ENCODE results near the gene LRRC43. TPM values are rescaled to one million over a fixed set of nuclear protein-coding genes. Genes with fewer than 3 reads are reported as not detected.

LRRC43 gene
- polyA plus RNA-seq (ENCODE audit: insufficient read length) = 6.8 TPM
- long read RNA-seq, donor 1 = 0 reads
- long read RNA-seq, donor 2 = 0 reads
- long read RNA-seq, donor 3, partial matches to known transcripts = 0 of 1 reads
- long read RNA-seq, donor 3, other reads (novel, unspliced or antisense) = 0 of 1 reads
- long read RNA-seq, donor 4 = 0 reads
- long read RNA-seq, donor 5 = 0 reads
- long read RNA-seq, donor 6, partial matches to known transcripts = 0 of 1 reads
- long read RNA-seq, donor 6, other reads (novel, unspliced or antisense) = 0 of 1 reads
- long read RNA-seq, donor 7 = 0 reads
- long read RNA-seq, donor 8 = 0 reads

- peak; percentile 65 for DNase-seq
These were observed at the start of gene LRRC43 for GRCh38 chr12:122182887-122183587. LRRC43 (plus strand) TSS chr12:122183123; CDS start chr12:122183145, 22 bp downstream.

GRCh38 chr12:122133192-122133950 is 49.6 kb upstream of the LRRC43 start:
- DNase-seq = no peak

GRCh38 chr12:122135437-122136031 is 47.4 kb upstream of the LRRC43 start:
- DNase-seq = no peak

- DNase-seq = no peak
These were observed 45.7 kb upstream of the LRRC43 start for GRCh38 chr12:122137229-122137628.

- no peak for DNase-seq
These were observed 45.2 kb upstream of the LRRC43 start for GRCh38 chr12:122137681-122138080.

- DNase-seq = no peak
These were observed 44.7 kb upstream of the LRRC43 start for GRCh38 chr12:122138181-122138580.

- DNase-seq = no peak
These were observed 44.3 kb upstream of the LRRC43 start for GRCh38 chr12:122138616-122139015.

GRCh38 chr12:122139266-122139665 is 43.7 kb upstream of the LRRC43 start:
- DNase-seq = no peak

GRCh38 chr12:122139941-122140340 is 43.0 kb upstream of the LRRC43 start:
- no peak for DNase-seq

- no peak for DNase-seq
These were observed 42.3 kb upstream of the LRRC43 start for GRCh38 chr12:122140467-122141257.

GRCh38 chr12:122141911-122142725 is 40.8 kb upstream of the LRRC43 start:
- DNase-seq = no peak

- no peak for DNase-seq
These were observed 40.1 kb upstream of the LRRC43 start for GRCh38 chr12:122142857-122143256.

GRCh38 chr12:122144885-122145284 is 38.0 kb upstream of the LRRC43 start:
- no peak for DNase-seq

GRCh38 chr12:122145505-122146330 is 37.2 kb upstream of the LRRC43 start:
- no peak for DNase-seq

GRCh38 chr12:122147514-122148290 is 35.2 kb upstream of the LRRC43 start:
- DNase-seq = no peak

- DNase-seq = no peak
These were observed 34.3 kb upstream of the LRRC43 start for GRCh38 chr12:122148657-122149056.

GRCh38 chr12:122150127-122150681 is 32.7 kb upstream of the LRRC43 start:
- no peak for DNase-seq

- no peak for DNase-seq
These were observed 30.2 kb upstream of the LRRC43 start for GRCh38 chr12:122152754-122153153.

- DNase-seq = no peak
These were observed 27.2 kb upstream of the LRRC43 start for GRCh38 chr12:122155705-122156104.
